Activated effector memory CD4-positive, alpha-beta T cell treated with Interleukin-2 at 50 U/mL for 16 hours (primary cell): ENCODE results near the gene SLC44A5.

Source experiments
- DNase-seq: peaks from one replicate; pipeline ENCODE4 v3.0.0-alpha.2; 2020

Gene SLC44A5

DNA sequence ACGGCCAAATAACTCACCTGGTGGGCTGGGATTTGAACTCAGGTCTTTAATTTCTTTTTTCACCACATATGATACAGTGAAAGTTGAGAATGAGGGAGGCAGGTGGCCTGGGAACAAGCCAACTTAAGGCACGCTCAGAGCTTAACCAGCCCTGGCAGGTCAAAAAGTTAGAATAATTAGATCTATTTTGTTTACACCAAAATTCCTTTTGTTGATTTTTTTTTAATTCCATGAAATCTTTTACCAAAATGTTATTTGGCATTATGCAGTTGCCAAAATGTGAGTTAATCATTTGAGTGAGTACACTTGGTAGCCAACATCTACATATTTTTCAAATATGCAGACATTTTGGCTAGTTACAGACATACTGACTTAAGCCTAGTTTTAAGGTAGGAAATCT lies 439.9 kb downstream of the SLC44A5 start:
- no peak for DNase-seq

DNA sequence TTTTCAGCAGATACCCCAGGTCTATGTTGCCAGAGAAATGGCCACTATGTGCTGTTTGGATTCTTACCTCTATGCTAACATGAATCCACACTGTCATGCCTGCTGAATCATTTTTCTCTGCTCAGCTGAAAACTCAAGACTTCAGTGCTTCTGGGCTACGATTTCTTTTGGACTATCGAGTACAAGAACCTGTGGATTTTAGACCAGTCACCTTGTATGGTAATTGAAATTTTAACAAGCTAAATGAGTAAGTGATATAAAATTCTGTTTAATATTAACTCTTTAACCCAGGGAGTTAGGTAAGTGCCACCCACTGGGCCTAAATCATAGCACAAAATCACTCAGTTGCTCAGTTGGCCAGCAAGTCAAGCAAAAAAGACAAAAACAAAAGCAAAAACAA lies 440.9 kb downstream of the SLC44A5 start:
- DNase-seq: no peak

DNA sequence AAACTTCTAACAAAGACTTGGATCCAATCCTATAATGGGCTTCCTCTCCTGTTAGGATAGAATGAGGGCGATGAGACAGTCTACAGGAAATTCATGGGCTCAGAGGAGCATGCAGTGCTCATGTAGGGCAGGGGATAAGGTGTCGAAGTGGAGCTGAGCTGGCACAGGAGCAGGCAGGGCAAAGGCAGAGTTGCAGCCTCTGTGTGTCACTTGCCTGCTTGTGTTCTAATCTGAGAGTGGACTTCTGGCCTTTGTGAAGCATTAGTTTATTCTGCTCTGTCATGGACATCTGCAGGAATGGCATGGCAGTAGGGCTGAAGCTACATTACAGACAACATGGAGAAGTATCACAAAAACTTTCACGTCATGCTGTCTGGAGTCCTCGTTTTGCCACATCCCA lies 444.1 kb downstream of the SLC44A5 start:
- no peak for DNase-seq

DNA sequence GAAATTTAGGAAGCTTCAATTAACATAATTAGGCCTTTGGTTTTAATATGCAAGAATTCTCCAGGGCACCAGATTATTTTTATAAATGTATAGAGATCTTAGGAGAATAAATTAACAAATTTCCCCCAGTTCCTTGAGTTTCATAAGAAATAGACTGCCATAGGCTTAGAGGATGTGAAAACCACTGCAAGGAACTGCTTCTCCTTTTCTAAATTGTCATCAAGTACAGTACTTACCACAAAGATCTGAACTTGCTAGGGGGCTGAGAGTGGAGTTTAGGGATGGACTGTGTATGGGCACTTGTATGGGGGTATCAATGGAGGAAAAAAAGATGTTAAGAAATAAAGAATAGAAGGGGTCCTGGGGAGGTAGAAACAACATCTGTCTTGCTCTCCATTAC lies 445.6 kb downstream of the SLC44A5 start:
- DNase-seq: no peak

DNA sequence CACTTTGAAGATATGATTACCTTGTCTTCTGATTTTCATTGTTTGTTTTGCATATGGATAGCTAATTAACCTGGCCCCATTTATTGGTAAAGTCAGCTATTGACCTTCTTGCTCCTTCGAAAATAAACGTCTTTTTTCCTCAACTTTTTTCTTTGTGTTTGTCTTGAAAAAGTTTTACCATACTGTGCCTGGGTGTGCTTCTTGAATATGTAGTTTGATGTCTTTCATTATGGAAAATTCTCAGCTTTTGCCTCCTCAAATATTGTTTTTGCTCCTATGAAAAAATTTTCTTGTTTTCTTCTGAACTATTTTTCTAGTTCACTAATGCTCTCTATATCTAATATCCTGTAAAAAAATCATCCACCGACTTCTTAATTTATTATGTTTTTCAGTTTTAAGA lies 451.8 kb downstream of the SLC44A5 start:
- no peak for DNase-seq
